Suprapubic skin (tissue), 3 donors: ENCODE results near the gene KLF6.

Experiments used
- CTCF ChIP-seq, 2 donors: fragments of 200-600 bp in 1 of 2; fragments of 450-650 bp in 1 of 2; sonication (generic) in 1 of 2; IDR thresholded peaks; one replicate each; pipeline ENCODE4 v1.5.1; 2016 to 2019; ENCODE audit warnings: antibody characterized with exemption in 2 of 2, mild to moderate bottlenecking in 1 of 2, moderate library complexity in 1 of 2
- POLR2A ChIP-seq, 2 donors: fragments of 450-650 bp; IDR thresholded peaks; one replicate each; pipeline ENCODE4 v1.6.1; 2017; ENCODE audit warnings: antibody characterized with exemption in 2 of 2, mild to moderate bottlenecking in 2 of 2, moderate library complexity in 2 of 2

DNA sequence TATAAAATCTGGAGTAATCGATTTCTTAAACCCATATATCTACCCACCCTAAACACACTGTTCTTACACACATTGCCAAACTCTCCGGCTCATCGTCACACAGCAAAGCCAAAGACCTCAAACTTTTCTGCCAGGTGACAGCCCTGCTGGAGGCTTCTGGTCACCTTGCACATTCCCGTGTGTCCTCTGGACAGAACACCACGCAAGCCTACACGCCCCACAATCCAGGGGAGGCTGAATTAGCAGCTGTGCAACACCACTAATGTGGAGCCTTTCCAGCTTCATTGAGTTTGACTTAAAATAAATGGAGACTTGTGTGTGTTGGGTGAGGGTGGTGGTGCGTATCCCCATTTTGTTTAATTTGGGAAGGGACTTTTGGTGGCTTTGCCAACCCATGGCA is 38.4 kb downstream of the KLF6 start:
- no peak for TF ChIP-seq CTCF (IDR thresholded peaks at IDR 0.05)
- no peak for TF ChIP-seq POLR2A (IDR thresholded peaks at IDR 0.05)
